HG03575 (cell line): Measurements from ENCODE around the gene IFI6.
"Not testable (repeated sequence)": the region's sequence is repeated elsewhere in the genome, so short reads cannot be mapped to it uniquely, and the experiment has no call there.

Experiments used
- ATAC-seq: cut with Tn5 transposase; IDR thresholded peaks from one replicate; pipeline ENCODE4 v1.9.1; 2021; ENCODE audit not compliant: unreplicated experiment, insufficient number of reproducible peaks, low FRiP score; ENCODE audit errors: extremely low read depth

IFI6 gene

DNA sequence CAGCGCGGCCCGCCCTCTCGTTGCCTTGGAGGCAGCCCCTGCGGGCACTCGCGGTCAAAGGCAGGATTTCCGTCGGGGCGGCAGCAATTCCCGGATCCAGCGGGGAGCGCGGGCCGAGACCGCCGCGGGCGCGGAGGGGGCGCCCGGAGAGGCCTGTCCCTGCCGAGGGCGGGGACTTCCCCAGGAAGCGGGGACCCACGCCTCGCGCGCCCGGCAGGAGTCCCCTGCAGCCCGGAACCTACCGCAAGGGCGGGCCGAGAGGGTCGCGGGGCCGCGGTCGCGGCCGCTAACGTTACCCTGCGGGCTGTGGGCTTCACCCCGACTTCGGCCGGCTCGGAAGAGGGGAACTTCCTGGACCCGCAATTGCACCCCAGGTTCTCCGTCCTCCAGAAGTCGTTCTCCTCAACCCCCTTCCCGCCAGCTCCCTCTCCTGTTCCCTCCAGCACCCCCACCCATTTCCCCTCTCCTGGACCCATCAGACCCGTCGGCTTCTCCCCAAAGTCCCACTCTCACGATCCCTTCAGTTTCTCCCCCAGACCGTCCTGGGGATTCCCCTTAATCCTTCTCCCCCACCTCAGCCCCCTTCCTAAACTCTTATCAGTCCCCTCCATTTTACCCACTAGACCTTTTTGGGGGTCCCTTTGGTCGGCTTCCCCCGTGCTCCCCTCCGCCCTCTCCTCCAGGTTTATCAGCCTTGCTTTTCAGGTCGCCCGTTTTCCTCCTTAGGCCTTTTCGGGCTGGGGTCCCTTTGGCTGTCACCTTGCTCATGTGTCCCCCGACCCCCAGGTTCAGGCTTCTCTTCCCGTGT lies 37.6 kb downstream of the IFI6 start:
- ATAC-seq = no peak

- no peak for ATAC-seq
Observed at GRCh38 chr1:27633640-27634176, 38.3 kb downstream of the IFI6 start.

- ATAC-seq = no peak
Observed at GRCh38 chr1:27633298-27633610, 38.7 kb downstream of the IFI6 start.

DNA sequence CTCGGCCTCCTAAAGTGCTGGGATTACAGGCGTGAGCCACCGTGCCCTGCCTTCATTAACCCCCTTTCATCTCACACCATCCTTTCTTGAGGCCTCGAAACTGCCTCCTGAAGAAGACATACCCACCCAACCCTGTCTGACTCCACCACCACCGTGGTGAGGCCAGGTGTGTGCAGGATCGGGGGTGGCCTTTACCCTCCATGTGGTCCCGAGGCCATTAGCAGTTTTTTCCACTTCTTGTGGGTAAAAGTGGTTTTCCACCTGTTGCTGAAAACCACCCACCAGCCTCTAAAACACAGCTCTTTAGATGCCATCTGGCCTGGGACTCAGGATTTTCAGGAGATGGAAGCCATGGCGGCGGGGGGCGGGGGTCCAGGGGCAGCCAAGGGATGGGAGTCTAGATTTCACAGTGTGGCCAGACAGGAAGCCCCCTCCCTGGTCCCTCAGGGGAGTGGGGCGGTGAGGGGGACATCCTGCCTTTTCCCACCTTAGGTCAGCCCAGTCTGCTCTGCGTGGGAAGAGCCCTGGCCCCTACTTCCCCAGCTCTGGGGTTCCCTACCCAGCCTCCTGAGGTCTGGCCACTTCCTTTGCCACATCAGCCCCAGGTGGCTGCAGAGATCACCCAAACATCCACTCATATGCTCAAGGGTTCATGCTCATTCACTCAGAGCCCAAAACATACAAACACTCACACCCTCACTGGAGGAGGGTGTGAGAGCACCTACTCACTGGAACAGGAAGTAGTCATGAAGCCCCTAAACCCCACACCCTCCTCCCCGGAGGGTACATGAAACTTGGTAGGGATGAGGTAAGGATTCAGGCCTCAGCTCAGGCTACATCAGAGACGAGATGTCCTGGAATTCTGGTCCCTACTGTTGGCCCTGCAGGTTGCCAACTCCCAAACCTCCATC lies 39.4 kb downstream of the IFI6 start:
- ATAC-seq = no peak

DNA sequence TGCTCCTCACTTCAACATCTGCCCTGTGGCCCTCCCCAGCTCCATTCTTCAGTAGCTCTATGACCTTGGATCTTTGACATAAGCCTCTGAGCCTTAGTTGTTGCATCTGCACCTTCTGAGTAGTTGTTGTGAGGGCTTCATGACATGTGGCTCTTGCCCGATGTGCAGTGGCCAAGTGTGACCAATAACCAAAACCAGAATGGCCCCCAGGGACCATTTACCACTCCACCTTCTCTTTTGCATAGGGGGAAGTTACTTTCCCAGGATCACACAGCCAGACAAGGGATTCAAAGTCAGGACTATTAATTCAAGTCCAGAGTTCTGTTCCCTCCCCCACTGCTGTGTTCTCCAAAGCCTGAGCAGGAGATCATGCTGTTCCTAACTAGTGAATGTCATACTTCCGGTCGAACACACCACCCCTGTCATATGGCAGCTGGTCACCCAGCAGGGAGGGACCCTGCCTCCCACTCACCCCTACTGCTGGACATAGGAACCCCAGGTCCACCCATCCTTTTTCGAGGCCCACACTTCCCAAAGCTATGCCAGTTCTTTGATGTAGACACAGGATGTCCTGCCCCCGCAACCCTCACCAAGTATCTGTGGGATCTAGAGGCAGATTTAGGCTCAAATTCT lies 41.0 kb downstream of the IFI6 start:
- no peak for ATAC-seq

- ATAC-seq = no peak
Observed at GRCh38 chr1:27628712-27629111, 43.3 kb downstream of the IFI6 start.

- ATAC-seq = not testable (repeated sequence)
Observed at GRCh38 chr1:27627733-27628132, 44.3 kb downstream of the IFI6 start.

GRCh38 chr1:27627061-27627460 lies 44.9 kb downstream of the IFI6 start:
- no peak for ATAC-seq

GRCh38 chr1:27626031-27626935 lies 45.7 kb downstream of the IFI6 start:
- ATAC-seq = no peak

DNA sequence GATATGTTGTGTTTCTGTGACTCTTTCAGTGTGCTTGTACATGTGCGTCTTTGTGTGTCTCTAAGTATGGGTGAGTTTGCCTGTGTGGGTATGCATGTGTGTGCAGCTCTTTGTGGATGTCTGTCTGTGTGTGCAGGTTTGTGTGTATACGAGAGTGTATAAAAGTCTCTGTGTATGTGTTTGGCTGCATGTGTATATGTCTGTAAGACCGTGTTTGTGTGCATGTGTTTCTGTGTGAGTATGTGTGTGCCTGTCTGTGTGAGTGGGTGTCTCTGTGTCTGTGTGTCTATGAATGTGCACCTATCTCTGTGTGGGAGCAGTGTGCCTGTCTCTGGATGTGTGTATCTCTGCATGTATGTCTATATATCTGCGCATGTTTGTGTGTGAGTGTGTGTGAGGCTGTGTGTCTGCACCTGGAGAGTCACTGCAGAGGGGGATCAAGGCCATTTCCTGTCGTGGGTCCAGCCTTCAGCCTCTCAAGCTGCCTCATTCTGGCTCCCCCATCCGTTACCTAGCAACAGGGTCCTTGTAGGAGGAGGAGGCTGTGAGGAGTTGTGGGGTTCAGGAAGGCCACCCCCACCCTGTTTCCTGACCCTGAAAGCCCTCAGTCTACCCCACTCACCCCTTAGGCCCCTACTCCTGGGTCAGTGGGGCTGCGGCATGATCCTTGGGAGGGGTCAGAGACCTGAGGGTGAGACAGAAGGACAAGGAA lies 47.4 kb downstream of the IFI6 start:
- ATAC-seq = no peak

DNA sequence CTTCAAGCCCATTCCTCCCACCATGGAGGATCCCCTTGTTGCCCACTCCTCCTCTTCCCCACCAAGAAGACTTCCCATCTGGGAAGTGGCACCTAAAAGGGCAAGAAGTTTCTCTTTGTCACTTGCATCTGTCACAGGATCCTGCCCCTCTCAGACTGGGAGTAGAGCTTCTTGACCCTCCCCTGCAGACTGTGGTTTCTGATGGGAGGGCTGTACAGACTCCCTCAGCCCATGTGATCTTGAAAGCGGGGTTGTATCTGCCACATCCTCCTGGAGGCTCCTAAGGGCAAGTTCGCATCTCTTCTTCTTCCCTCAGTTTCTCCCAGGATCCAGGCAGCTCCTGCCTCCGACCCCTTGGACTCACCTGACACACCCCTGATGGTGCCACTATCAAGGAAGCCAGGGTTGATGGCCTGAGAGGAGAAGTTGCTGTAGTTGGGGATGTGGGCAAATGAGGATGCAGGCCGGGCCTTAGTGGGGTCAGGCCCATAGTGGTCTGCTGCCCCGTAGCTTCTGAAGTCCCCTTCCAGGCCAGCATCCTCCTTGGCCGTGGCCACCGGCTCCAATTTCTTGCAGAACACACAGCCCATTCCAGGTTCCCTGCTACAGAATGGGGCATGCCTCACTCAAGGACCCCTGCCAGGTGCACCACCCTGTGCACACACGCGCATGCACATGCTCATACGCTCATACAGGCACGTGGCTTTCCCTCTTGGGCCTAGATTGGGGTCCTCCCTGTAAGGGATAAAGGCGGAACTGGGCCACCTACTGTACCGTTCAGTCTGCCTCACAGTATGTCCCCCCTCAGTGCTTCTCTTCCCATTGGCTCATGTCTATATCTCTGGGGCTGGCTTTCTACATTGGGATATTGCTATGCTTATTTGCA lies 48.4 kb downstream of the IFI6 start:
- ATAC-seq = no peak

GRCh38 chr1:27622828-27623227 lies 49.2 kb downstream of the IFI6 start:
- ATAC-seq = no peak

GRCh38 chr1:27621051-27621920 lies 50.7 kb downstream of the IFI6 start:
- no peak for ATAC-seq

GRCh38 chr1:27619782-27620438 lies 52.1 kb downstream of the IFI6 start:
- ATAC-seq = not testable (repeated sequence)

- ATAC-seq = no peak
Observed at GRCh38 chr1:27618341-27619082, 53.5 kb downstream of the IFI6 start.
